H9 (cell line): ENCODE measurements around the gene FYN. TPM values are rescaled to one million over a fixed set of nuclear protein-coding genes. Genes with fewer than 3 reads are reported as not detected.

ENCODE experiments used
- DNase-seq: peaks from one replicate; pipeline ENCODE4 v3.0.0-alpha.2; 2017
- H2AFZ ChIP-seq: one replicate; pipeline ENCODE4 v1.6.1; 2013; ENCODE audit warnings: mild to moderate bottlenecking, low read length, control low read depth, moderate library complexity
- H2AK5ac ChIP-seq: 2 replicates; pipeline ENCODE4 v1.6.1; 2013; ENCODE audit warnings: low read length, control low read depth, mixed read lengths; ENCODE audit not compliant: insufficient read length
- H2BK120ac ChIP-seq: one replicate; pipeline ENCODE4 v1.6.1; 2013; ENCODE audit warnings: low read depth, mild to moderate bottlenecking, low read length, control low read depth, inconsistent platforms; ENCODE audit not compliant: poor library complexity, severe bottlenecking
- H2BK12ac ChIP-seq: 2 replicates; pipeline ENCODE4 v1.6.1; 2013; ENCODE audit warnings: low read length, control low read depth, mixed read lengths, low read depth; ENCODE audit not compliant: insufficient read length
- H2BK15ac ChIP-seq: 2 replicates; pipeline ENCODE4 v1.6.1; 2013; ENCODE audit warnings: low read depth, low read length, control low read depth
- H2BK20ac ChIP-seq: one replicate; pipeline ENCODE4 v1.6.1; 2013; ENCODE audit warnings: low read depth, mild to moderate bottlenecking, low read length, control low read depth, inconsistent platforms; ENCODE audit not compliant: poor library complexity, severe bottlenecking
- H2BK5ac ChIP-seq: 2 replicates; pipeline ENCODE4 v1.6.1; 2013; ENCODE audit warnings: low read length, control low read depth, mixed read lengths; ENCODE audit not compliant: insufficient read length
- H3K14ac ChIP-seq: 2 replicates; pipeline ENCODE4 v1.6.1; 2013; ENCODE audit warnings: low read length, control low read depth; ENCODE audit not compliant: insufficient read depth
- H3K18ac ChIP-seq: 2 replicates; pipeline ENCODE4 v1.6.1; 2013; ENCODE audit warnings: low read depth, mild to moderate bottlenecking, mixed read lengths, low read length, control low read depth; ENCODE audit not compliant: insufficient read length
- H3K23ac ChIP-seq: 2 replicates; pipeline ENCODE4 v1.6.1; 2013; ENCODE audit warnings: low read length, control low read depth, mixed read lengths, low read depth; ENCODE audit not compliant: insufficient read length
- H3K23me2 ChIP-seq: 2 replicates; pipeline ENCODE4 v1.6.1; 2013; ENCODE audit warnings: low read depth, mild to moderate bottlenecking, mixed read lengths, low read length, control low read depth; ENCODE audit not compliant: insufficient read length, poor library complexity, severe bottlenecking
- H3K27ac ChIP-seq: 2 replicates; pipeline ENCODE4 v1.5.1; 2013; ENCODE audit warnings: low read length, control low read depth, mixed read lengths, low read depth; ENCODE audit not compliant: insufficient read length
- H3K27me3 ChIP-seq: 2 replicates; pipeline ENCODE4 v1.6.1; 2013; ENCODE audit warnings: low read length, control low read depth, inconsistent platforms; ENCODE audit not compliant: insufficient read depth
- H3K4ac ChIP-seq: 2 replicates; pipeline ENCODE4 v1.6.1; 2013; ENCODE audit warnings: low read depth, mild to moderate bottlenecking, control low read depth, inconsistent platforms, low read length, moderate library complexity
- H3K4me1 ChIP-seq: 2 replicates; pipeline ENCODE4 v1.6.1; 2013; ENCODE audit warnings: low read length, control low read depth, inconsistent platforms; ENCODE audit not compliant: insufficient read depth
- H3K4me2 ChIP-seq: 2 replicates; pipeline ENCODE4 v1.6.1; 2013; ENCODE audit warnings: low read length, control low read depth, mixed read lengths; ENCODE audit not compliant: insufficient read length, insufficient read depth
- H3K56ac ChIP-seq: 2 replicates; pipeline ENCODE4 v1.6.1; 2013; ENCODE audit warnings: low read depth, mild to moderate bottlenecking, mixed read lengths, low read length, control low read depth; ENCODE audit not compliant: insufficient read length
- H3K79me1 ChIP-seq: 2 replicates; pipeline ENCODE4 v1.6.1; 2013; ENCODE audit warnings: low read depth, mild to moderate bottlenecking, moderate library complexity, low read length, control low read depth, inconsistent platforms; ENCODE audit not compliant: insufficient read depth, poor library complexity, severe bottlenecking
- H3K79me2 ChIP-seq: 2 replicates; pipeline ENCODE4 v1.6.1; 2013; ENCODE audit warnings: low read length, control low read depth, inconsistent platforms; ENCODE audit not compliant: insufficient read depth
- H3K9ac ChIP-seq: 2 replicates; pipeline ENCODE4 v1.6.1; 2013; ENCODE audit warnings: low read length, control low read depth, mixed read lengths; ENCODE audit not compliant: insufficient read length; ENCODE audit errors: extremely low read depth
- H3K9me3 ChIP-seq: one replicate; pipeline ENCODE4 v1.6.1; 2013; ENCODE audit warnings: low read depth, low read length, inconsistent platforms; ENCODE audit not compliant: control insufficient read depth
- H3T11ph ChIP-seq: one replicate; pipeline ENCODE4 v1.6.1; 2013; ENCODE audit warnings: mild to moderate bottlenecking, low read length, control low read depth, inconsistent platforms
- H4K20me1 ChIP-seq: one replicate; pipeline ENCODE4 v1.6.1; 2013; ENCODE audit not compliant: control insufficient read depth, insufficient read length, insufficient read depth
- H4K5ac ChIP-seq: 2 replicates; pipeline ENCODE4 v1.6.1; 2013; ENCODE audit warnings: low read depth, mild to moderate bottlenecking, mixed read lengths, low read length, control low read depth; ENCODE audit not compliant: insufficient read length
- H4K8ac ChIP-seq: replicated peaks from 2 replicates; pipeline ENCODE4 v1.6.1; 2013; ENCODE audit warnings: low read length, control low read depth, mixed read lengths, low read depth; ENCODE audit not compliant: insufficient read length
- H4K91ac ChIP-seq: 2 replicates; pipeline ENCODE4 v1.6.1; 2013; ENCODE audit warnings: low read depth, mild to moderate bottlenecking, moderate library complexity, mixed read lengths, low read length, control low read depth; ENCODE audit not compliant: insufficient read length
- H3K27ac Mint-ChIP-seq, 3 experiments: 2 replicates in 2 of 3; 3 replicates in 1 of 3; pipeline ENCODE4 v1.8.0; 2020 to 2021; ENCODE audit warnings: mixed read lengths in 3 of 3, mild to moderate bottlenecking in 1 of 3, moderate library complexity in 1 of 3
- H3K27me3 Mint-ChIP-seq: 2 replicates; pipeline ENCODE4 v1.8.0; 2021; ENCODE audit warnings: low read depth, mild to moderate bottlenecking, moderate library complexity, mixed read lengths
- H3K36me3 Mint-ChIP-seq, 3 experiments: 2 replicates in 2 of 3; 3 replicates in 1 of 3; pipeline ENCODE4 v1.8.0; 2020 to 2021; ENCODE audit warnings: low read depth in 3 of 3, mixed read lengths in 3 of 3; ENCODE audit not compliant: insufficient read depth in 1 of 3
- H3K4me1 Mint-ChIP-seq, 2 experiments: 2 replicates each; pipeline ENCODE4 v1.8.0; 2020; ENCODE audit warnings: mixed read lengths in 2 of 2
- H3K4me3 Mint-ChIP-seq, 2 experiments: 2 replicates in 1 of 2; 3 replicates in 1 of 2; pipeline ENCODE4 v1.8.0; 2020 to 2021; ENCODE audit warnings: mild to moderate bottlenecking in 2 of 2, mixed read lengths in 2 of 2, moderate library complexity in 1 of 2
- H3K9me3 Mint-ChIP-seq, 2 experiments: 2 replicates in 1 of 2; 3 replicates in 1 of 2; pipeline ENCODE4 v1.8.0; 2020; ENCODE audit warnings: mild to moderate bottlenecking in 2 of 2, mixed read lengths in 2 of 2, moderate library complexity in 1 of 2
- CTCF ChIP-seq: fragments of 200-600 bp; sonication (generic); conservative IDR thresholded peaks from 3 replicates; pipeline ENCODE4 v1.8.0; 2021; ENCODE audit warnings: antibody characterized with exemption, mild to moderate bottlenecking
- WGBS: extraction: QIAGEN DNeasy Blood & Tissue Kit; methylation state at CpG from one replicate; pipeline ENCODE4 v1.1.7; 2013; ENCODE audit warnings: missing lambda C conversion rate, low lambda C conversion rate, mixed read lengths; ENCODE audit not compliant: insufficient read length; ENCODE audit errors: extremely low coverage; 5-methylcytosine and 5-hydroxymethylcytosine counted together
- total RNA-seq: library from RNA; stranded (reverse); gene quantifications from 2 replicates; pipeline ENCODE4 v1.2.1, GENCODE V29; 2021

FYN gene
- total RNA-seq, 1 experiment from 2014 or later: 64.8 TPM

GRCh38 chr6:111631903-111632460 is 241.3 kb downstream of the FYN start:
- H3K27ac ChIP-seq: no peak overlapping the region
- H2AFZ ChIP-seq: no peak overlapping the region
- Mint-ChIP-seq H3K9me3 (no peaks in the 10 kb centered on the region; a peak in 1 of 5 replicates), H3K27ac (peak overlapping the region in 2 of 3 experiments; percentile 21 to 82; a peak in 3 of 7 replicates), H3K4me1 (peaks cover 21 to 27% of the 10 kb centered on the region in 2 experiments), H3K36me3 (no peaks in the 10 kb centered on the region), H3K27me3 (peaks cover 8% of the 10 kb centered on the region), H3K4me3 (peak overlapping the region in 1 of 2 experiments; percentile 21; a peak in 2 of 5 replicates)
- no peak overlapping the region for H3K18ac ChIP-seq
- H4K91ac ChIP-seq: no peak overlapping the region
- peak; percentile 31; the same call in 2 of the 3 replicates for TF ChIP-seq CTCF
- no peak overlapping the region for H3K56ac ChIP-seq
- H3K79me2 ChIP-seq: no peaks in the 10 kb centered on the region
- H3K4me1 ChIP-seq: 0 out of 2 replicates have a peak, but pooled peaks cover 8% of the 10 kb centered on the region
- H2BK5ac ChIP-seq: no peak overlapping the region
- H3K4ac ChIP-seq: no peak overlapping the region
- peak; percentile 66 for DNase-seq
- no peaks in the 10 kb centered on the region for H3K9me3 ChIP-seq
- H4K5ac ChIP-seq: no peak overlapping the region
- H3K79me1 ChIP-seq: no peaks in the 10 kb centered on the region
- no peak overlapping the region for H3K9ac ChIP-seq
- no CpG with 5 or more reads among the region's 8 CpGs for WGBS
- H2BK20ac ChIP-seq: no peak overlapping the region
- no peak overlapping the region for H4K8ac ChIP-seq
- no peak overlapping the region for H2BK15ac ChIP-seq
- H3K23me2 ChIP-seq: no peaks in the 10 kb centered on the region
- H2BK12ac ChIP-seq: no peak overlapping the region
- H2AK5ac ChIP-seq: no peak overlapping the region
- H3K4me2 ChIP-seq: no peak overlapping the region
- H3T11ph ChIP-seq: no peak overlapping the region
- no peak overlapping the region for H3K23ac ChIP-seq
- no peak overlapping the region for H3K14ac ChIP-seq
- no peaks in the 10 kb centered on the region for H4K20me1 ChIP-seq
- H2BK120ac ChIP-seq: no peak overlapping the region
- H3K27me3 ChIP-seq: no peaks in the 10 kb centered on the region
